HTERT RPE-1 (cell line): ENCODE results near the gene KANSL3.
"Not testable (repeated sequence)": the region's sequence is repeated elsewhere in the genome, so short reads cannot be mapped to it uniquely, and the experiment has no call there.

Source experiments
- in situ Hi-C: fragments of 300-500 bp; cut with MboI; formaldehyde crosslinking; loops from 4 replicates; pipeline ENCODE4 v1.14.3; 2020; ENCODE audit warnings: low sequenced_read_pairs

Gene KANSL3

DNA sequence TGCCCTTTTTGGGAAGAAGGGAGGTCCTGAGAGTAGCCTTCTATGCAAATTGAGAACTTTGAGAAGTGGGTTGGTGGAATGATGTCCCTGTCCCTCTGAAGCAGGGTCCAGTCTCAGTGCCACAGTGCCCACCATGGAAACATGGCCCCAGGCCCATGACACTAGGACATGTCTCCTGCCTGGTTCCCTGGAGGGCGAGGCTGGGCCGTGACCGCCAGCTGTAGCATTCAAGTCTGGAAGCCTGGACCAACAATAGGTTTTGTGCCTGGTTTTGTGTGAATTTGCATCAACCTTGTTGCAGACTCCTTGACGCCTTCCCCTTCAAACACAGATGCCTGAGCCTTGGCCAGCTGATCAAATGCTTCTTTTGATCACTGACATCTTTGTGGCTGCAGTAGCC lies 74.1 kb downstream of the KANSL3 start:
- in situ Hi-C loops, result no loop called here

GRCh38 chr2:96558485-96558884 lies 79.6 kb downstream of the KANSL3 start:
- in situ Hi-C loops, result no loop called here

DNA sequence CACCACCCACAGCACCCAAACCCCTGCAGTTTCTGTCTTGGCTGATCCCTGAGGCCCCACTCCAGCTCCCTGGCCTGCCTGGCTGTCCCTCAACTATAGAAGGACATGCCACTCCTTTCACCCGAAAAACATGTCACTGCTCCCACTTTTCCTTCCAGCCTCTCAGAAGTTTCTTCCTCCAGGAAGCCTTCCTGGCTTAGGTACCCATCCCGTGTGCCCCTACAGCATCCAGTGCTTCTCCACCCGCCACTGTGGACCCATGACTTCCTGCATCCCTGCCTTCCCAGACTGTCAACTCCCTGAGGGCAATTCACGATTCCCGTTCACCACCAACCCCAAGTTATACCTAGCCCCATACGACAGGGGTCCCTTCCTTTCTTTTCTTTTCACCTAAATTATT lies 80.1 kb downstream of the KANSL3 start:
- in situ Hi-C loops, result no loop called here

- in situ Hi-C loops, result not testable (repeated sequence)
Measured at GRCh38 chr2:96557421-96557820, 80.7 kb downstream of the KANSL3 start.

DNA sequence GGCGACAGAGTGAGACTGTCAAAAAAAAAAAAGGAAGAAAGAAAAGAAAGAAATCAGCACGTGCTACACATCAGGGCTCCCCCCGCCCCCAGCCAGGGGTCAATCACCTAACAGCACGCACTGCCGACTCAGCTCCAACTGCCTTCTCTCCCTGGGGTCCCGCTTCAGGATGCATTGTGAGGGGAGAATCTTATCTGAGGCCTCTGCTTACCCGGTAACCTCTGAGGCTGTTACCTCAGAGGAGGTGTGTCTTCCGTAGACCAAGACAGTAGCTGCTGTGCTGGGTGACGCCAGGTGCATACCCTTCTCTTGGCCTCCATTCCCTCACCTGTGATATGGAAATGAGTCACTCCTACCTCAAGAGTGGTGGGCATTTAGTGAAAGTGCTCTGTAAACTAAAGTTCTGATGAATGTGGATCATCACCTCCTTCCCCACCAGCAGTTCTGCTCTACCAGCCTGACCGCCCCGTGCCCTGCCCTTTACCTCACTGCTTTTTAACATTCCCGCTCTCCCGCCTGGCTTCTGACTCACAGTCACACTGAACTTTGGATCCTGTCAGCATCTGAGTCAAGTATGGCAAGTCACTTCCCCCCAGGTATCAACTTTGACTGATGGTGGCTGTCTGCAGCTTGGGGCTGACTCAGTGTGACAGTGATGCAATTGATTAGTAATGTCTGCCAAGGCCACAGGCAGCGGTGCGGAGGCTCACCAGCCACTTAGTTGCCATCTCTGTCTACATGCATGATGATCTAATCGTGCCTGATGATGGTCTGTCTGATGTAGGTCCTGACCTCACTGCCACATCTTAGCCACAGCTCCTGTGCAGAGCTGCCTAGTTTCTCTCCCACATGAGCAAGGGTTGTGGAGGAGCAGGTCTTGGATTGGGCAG lies 81.4 kb downstream of the KANSL3 start:
- in situ Hi-C loops, result no loop called here

DNA sequence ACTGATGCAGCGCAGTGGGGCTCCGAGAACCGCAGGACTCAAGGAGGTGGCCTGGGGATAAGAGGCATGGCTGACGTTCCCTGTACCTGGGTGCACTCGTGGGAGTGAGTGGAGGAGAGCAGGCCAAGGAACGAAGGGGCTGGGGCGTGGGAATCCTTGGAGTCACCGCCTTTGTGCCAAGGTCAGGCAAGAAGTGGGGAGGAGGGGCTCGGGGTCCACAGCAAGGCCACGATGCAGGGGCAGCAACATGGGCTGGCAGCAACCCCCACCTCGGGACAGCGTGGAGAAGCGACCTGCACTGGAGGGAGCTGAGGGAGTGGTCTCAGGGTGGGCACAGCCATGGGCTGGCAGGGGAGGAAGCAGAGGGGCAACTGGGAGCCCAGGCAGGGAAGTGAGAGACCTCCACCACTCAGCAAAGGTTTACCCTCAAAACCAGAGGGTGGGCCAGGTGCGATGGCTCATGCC lies 82.9 kb downstream of the KANSL3 start:
- in situ Hi-C loops, result no loop called here

GRCh38 chr2:96554293-96555145 lies 83.6 kb downstream of the KANSL3 start:
- in situ Hi-C loops, result no loop called here

DNA sequence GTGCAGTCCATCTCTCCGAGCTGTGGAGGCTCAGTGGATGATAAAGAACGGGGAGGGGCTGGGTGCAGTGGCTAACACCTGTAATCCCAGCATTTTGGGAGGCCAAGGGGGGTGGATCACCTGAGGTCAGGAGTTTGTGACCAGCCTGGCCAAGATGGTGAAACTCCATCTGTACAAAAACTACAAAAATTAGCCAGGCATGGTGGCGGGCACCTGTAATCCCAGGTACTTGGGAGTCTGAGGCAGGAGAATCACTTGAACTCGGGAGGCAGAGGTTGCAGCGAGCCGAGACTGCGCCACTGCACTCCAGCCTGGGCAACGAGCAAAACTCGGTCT lies 84.2 kb downstream of the KANSL3 start:
- in situ Hi-C loops, result not testable (repeated sequence)

GRCh38 chr2:96553176-96553956 lies 84.7 kb downstream of the KANSL3 start:
- in situ Hi-C loops, result no loop called here

- in situ Hi-C loops, result no loop called here
Measured at GRCh38 chr2:96552315-96553175, 85.6 kb downstream of the KANSL3 start.

DNA sequence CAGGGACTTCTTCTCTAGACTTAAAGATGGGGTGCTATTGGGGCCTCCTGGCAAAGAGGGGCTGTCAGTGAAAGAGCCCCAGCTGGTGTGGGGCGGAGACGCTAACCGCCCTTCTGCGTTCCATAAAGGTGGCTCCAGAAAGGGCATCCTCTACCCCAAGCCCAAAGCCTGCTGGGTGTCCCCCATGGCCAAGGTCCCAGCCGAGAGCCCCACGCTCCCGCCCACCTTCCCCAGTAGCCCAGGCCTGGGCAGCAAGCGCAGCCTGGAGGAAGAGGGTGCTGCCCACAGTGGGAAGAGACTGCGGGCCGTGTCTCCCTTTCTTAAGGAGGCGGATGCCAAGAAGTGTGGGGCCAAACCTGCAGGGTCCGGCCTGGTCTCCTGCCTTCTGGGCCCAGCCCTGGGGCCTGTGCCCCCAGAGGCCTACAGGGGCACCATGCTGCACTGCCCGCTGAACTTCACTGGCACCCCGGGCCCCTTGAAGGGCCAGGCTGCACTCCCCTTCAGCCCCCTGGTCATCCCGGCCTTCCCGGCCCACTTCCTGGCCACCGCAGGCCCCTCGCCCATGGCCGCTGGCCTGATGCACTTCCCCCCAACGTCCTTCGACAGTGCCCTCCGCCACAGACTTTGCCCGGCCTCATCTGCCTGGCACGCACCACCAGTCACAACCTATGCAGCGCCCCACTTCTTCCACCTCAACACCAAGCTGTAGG lies 86.4 kb downstream of the KANSL3 start:
- in situ Hi-C loops, result no loop called here

DNA sequence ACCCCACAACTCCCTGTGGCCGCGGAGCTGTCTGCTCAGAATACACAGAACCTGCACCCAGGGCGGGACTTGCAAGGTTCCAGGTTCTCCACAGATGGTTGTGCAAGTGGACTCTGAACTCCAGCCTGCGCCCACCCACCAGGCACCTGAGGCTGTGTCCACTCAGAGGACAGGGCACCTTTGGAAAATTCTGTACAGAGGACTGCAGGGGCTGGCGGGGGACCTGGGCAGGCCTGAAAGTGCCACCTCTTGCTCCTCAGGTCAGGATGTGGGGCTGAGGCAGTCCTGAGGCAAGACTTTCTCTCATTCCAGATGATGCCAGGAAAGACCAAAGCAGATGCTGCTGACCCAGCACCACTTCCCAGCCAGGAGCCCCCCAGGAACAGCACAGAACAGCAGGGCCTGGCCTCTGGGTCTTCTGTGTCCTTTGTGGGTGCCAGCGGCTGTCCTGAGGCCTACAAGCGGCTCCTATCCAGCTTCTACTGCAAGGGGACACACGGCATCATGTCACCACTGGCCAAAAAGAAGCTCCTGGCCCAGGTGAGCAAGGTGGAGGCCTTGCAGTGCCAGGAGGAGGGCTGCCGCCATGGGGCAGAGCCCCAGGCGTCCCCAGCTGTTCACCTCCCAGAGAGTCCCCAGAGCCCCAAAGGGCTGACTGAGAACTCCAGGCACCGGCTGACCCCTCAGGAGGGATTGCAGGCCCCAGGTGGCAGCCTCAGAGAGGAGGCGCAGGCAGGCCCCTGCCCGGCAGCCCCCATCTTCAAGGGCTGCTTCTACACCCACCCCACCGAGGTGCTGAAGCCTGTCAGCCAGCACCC lies 87.1 kb downstream of the KANSL3 start:
- in situ Hi-C loops, result no loop called here

DNA sequence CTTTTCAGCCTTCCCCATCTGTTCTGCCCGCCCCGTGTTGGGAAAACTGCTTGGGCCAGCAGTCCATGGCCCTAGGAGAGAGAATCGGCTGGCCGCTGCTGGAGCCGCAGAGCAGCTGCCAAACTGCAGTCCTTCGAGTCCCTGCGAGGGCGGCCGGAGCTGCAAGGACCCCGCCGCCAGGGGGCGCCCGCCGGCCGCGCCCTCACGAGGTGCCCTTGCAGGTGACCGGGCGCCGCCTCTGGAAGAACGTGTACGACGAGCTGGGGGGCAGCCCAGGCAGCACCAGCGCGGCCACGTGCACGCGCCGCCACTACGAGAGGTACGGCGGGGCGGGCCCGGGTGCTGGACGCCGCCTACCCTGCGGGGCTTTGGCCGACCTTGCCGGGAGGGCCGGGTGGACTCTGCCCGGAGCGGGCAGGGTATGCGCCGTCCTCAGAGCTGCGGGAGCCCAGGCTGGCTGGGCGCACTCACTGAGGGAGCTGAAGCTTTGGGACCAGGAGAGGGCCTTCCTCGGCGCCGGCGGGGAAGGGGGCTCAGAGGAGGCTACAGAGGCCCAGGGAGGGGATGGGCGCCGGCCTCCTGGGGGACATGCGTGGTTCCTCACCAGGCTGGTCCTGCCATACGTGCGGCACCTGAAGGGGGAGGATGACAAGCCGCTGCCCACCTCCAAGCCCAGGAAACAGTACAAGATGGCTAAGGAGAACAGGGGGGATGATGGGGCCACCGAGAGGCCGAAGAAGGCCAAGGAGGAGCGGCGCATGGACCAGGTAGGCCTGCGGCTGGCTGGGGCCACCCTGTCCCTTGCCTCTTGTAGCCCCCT lies 87.9 kb downstream of the KANSL3 start:
- in situ Hi-C loops, result no loop called here

DNA sequence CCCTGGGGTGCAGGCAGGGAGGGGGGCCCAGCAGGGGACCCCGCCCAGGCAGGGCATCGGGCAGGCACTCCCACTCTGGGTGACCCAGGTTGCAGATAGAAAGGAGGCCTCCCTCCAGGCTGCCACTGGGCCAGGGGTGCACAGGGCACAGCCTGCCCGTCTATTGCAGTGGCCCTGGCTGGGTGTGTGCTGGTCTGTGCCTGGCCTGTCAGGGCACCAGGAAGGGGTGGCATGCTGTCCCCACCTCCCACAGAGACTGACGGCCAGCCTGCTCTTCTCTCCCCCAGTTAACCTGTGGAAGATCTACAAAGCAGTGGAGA lies 88.7 kb downstream of the KANSL3 start:
- in situ Hi-C loops, result no loop called here

GRCh38 chr2:96548558-96549465 lies 89.3 kb downstream of the KANSL3 start:
- in situ Hi-C loops, result no loop called here

DNA sequence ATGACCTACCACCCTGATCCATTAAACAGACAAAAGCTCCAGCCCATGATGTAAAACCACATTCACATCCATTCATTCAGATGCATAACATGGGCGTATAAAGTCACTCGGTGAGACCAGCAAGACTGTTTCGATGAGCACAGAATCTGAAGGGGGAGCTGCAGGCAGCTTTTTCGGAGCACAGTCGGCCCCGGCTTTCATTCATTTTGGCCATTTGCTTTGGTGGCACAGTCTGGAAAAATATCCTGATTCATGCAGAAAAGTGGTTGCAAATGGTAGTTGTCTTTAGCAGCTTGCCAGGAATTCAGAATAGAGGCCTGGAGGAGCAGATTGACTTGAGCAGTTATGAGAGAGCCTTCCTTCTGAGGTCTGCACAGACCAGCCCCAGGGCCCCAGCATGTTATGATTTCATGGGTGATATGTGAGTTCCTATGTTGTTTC lies 90.4 kb downstream of the KANSL3 start:
- in situ Hi-C loops, result no loop called here

GRCh38 chr2:96547203-96547641 lies 90.9 kb downstream of the KANSL3 start:
- in situ Hi-C loops, result no loop called here
